ENCODE results near the gene FAM89B. TPM values are rescaled to one million over a fixed set of nuclear protein-coding genes. Genes with fewer than 3 reads are reported as not detected.

FAM89B gene
- total RNA-seq, 1 donor from 2014 or later: 21.9 TPM

Other genes with a start within 250 kb of the FAM89B start
- gene DPF2, start 238.7 kb upstream of the FAM89B start, total RNA-seq: 61.5 TPM
- gene TIGD3, start 217.8 kb upstream of the FAM89B start, total RNA-seq: not detected
- gene SLC25A45, start 189.9 kb upstream of the FAM89B start, total RNA-seq: 9.4 TPM
- gene FRMD8, start 185.9 kb upstream of the FAM89B start, total RNA-seq: 31.2 TPM
- 1,155 TPM for gene NEAT1, start 149.7 kb upstream of the FAM89B start, total RNA-seq
- gene MALAT1, start 73.5 kb upstream of the FAM89B start, total RNA-seq: 19,443 TPM
- gene SCYL1, start 47.5 kb upstream of the FAM89B start, total RNA-seq: 62.9 TPM
- gene LTBP3, start 14.2 kb upstream of the FAM89B start, total RNA-seq: 120 TPM
- gene ZNRD2, start 2.1 kb upstream of the FAM89B start, total RNA-seq: 50.3 TPM
- gene EHBP1L1, start 3.5 kb downstream of the FAM89B start, total RNA-seq: 122 TPM
- 0.83 TPM for gene KCNK7, start 23.3 kb downstream of the FAM89B start, total RNA-seq
- gene MAP3K11, start 41.7 kb downstream of the FAM89B start, total RNA-seq: 57.3 TPM
- gene PCNX3, start 43.2 kb downstream of the FAM89B start, total RNA-seq: 57.6 TPM
- 40.3 TPM for gene SIPA1, start 65.6 kb downstream of the FAM89B start, total RNA-seq
- gene RELA, start 90.4 kb downstream of the FAM89B start, total RNA-seq: 97.9 TPM
- gene KAT5, start 139.7 kb downstream of the FAM89B start, total RNA-seq: 74.8 TPM
- gene RNASEH2C, start 148.3 kb downstream of the FAM89B start, total RNA-seq: 29.8 TPM
- gene AP5B1, start 208.4 kb downstream of the FAM89B start, total RNA-seq: 13.5 TPM
- 25.8 TPM for gene OVOL1, start 214.5 kb downstream of the FAM89B start, total RNA-seq

All from ureter (tissue), 1 donor.